ENCODE measurements around the gene TSHZ3.

DNA sequence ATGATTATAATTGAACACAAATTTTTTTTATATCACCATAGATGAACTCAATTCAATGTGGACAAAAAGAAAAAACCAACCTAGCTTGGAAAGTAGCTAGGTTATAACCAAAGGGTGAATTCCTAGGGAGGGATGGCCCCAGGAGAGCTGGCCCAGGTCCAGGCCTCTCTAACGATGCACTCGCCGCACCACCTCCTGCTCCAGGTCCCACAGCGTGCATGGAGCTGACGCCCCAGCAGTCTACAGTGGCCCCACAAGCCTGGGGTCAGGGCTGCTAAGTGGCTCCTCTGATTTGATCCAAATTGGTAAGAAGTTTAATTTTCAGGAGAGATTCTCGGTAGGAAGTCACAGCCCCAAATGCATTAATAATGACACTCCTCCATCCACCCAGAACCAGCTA lies 48.8 kb downstream of the TSHZ3 start:
- TF ChIP-seq, protein P1, sequence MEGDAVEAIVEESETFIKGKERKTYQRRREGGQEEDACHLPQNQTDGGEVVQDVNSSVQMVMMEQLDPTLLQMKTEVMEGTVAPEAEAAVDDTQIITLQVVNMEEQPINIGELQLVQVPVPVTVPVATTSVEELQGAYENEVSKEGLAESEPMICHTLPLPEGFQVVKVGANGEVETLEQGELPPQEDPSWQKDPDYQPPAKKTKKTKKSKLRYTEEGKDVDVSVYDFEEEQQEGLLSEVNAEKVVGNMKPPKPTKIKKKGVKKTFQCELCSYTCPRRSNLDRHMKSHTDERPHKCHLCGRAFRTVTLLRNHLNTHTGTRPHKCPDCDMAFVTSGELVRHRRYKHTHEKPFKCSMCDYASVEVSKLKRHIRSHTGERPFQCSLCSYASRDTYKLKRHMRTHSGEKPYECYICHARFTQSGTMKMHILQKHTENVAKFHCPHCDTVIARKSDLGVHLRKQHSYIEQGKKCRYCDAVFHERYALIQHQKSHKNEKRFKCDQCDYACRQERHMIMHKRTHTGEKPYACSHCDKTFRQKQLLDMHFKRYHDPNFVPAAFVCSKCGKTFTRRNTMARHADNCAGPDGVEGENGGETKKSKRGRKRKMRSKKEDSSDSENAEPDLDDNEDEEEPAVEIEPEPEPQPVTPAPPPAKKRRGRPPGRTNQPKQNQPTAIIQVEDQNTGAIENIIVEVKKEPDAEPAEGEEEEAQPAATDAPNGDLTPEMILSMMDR (IDR thresholded peaks at IDR 0.05 in 2 of 3, conservative IDR thresholded peaks at IDR 0.05 in 1 of 3; ENCODE audit: borderline replicate concordance in 1 of 3, insufficient read depth in 1 of 3, low read depth in 2 of 3, low read length in 2 of 3): no peak
- TF ChIP-seq TCF7L2 (IDR thresholded peaks at IDR 0.05; ENCODE audit: borderline replicate concordance, extremely low read depth, insufficient read depth, insufficient read length): no peak
- no peak for TF ChIP-seq RAD21 (IDR thresholded peaks at IDR 0.05; ENCODE audit: low read depth)
- TF ChIP-seq YY1 (IDR thresholded peaks at IDR 0.05; ENCODE audit: extremely low read depth, insufficient replicate concordance, low read depth, low read length): no peak

Data from HCT116 (cell line).